Non-pigmented ciliary epithelial cell (primary cell): Measurements from ENCODE around the gene SMARCAL1.
"Not testable (repeated sequence)": the region's sequence is repeated elsewhere in the genome, so short reads cannot be mapped to it uniquely, and the experiment has no call there.

Experiments used
- DNase-seq: peaks from one replicate; pipeline ENCODE4 v3.0.0-alpha.2; 2010; ENCODE audit warnings: low read depth

The SMARCAL1 gene

GRCh38 chr2:216412022-216412999, at the start of gene SMARCAL1:
Gene SMARCAL1, plus strand, starts transcription at chr2:216412484. Its CDS starts 2,221 bp downstream, at chr2:216414705.
- peak; percentile 86 for DNase-seq

DNA sequence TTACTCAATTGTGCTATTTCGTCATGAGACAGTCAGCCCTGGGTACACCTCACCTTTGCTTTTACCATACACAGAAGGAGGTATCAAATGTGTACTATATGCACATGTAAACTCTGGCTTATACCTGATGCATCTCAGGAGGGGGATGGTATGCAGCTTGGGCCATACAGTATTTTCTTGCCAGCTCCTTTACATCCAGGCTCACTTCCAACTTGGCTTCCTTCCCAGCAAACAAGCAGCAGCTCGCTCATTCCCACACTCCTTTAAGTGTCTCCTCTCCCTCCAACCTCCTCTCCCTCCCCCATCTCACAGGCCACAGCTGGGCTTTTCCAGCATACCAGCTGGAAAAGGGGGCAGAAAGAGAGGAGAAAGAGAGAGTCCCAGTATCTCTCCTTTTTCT, 49.6 kb upstream of the SMARCAL1 start:
- no peak for DNase-seq

- no peak for DNase-seq
Observed at GRCh38 chr2:216363221-216363620, 49.1 kb upstream of the SMARCAL1 start.

DNA sequence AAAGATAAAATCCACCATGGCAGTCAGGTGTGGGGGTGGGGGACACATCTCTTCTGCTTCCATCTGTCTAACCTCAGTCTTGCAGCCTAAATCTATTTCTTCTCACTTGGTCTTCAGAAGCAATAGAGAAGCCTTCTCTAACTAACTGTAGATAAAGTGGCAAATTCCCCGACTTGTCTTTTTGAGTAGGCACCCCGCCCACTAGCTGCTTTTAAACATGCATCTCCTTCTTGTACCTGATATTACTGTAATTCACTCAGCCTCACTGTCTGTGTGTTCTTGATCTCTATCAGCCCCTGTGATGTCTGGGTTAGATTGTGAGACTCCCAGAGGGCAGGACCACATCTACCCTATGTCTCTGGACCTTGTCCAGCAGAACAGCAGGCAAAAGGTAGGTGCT, 46.8 kb upstream of the SMARCAL1 start:
- DNase-seq = no peak

GRCh38 chr2:216366777-216367471, 45.4 kb upstream of the SMARCAL1 start:
- no peak for DNase-seq

DNA sequence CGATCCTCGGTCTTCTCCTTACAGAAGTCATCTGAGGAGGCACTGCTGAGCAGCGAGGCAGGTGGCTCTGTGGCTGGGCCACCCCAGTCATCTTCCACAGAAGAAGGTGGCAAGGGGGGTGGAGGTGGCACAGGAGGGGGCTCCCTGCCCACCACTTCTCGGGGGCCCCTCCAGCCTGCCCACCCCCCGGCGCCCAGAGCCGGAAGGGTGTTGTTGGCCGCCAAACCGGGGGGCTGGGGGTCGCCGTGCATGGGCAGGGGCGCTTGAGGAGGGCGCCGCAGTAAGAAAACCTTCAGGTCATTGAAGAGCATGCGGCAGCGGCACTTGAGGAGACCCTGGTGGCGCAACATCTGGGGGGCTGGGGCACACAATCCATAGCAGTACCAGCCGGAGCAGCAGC, 42.5 kb upstream of the SMARCAL1 start:
- DNase-seq = no peak

GRCh38 chr2:216370961-216371712, 41.1 kb upstream of the SMARCAL1 start:
- no peak for DNase-seq

- DNase-seq = peak; percentile 52
Observed at GRCh38 chr2:216371721-216372702, 40.3 kb upstream of the SMARCAL1 start, which contains the start of gene MARCHF4. Gene MARCHF4, minus strand, starts transcription at chr2:216372483. Its CDS starts 2,223 bp downstream, at chr2:216370260.

GRCh38 chr2:216372761-216373291, 39.5 kb upstream of the SMARCAL1 start:
- peak; percentile 77 for DNase-seq

DNA sequence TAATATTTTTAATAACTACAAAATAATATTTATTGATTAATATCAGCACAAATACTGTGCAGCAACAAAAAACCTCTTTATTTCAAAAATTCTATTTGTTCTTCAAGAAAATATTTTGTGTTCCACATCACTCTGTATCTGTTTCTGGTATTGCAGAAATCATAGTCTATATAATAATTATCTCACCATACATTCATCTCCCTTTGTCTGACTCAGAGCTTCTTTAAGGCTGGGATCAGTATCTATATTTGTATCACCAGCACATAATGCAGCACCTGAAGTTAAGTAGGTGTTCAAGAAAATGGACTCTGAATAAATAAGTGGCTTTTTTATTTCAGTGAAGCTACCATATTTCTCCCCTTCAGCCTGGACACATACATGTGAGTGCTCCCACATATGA, 38.4 kb upstream of the SMARCAL1 start:
- no peak for DNase-seq

GRCh38 chr2:216375286-216375685, 37.0 kb upstream of the SMARCAL1 start:
- no peak for DNase-seq

- DNase-seq = no peak
Observed at GRCh38 chr2:216379977-216380376, 32.3 kb upstream of the SMARCAL1 start.

DNA sequence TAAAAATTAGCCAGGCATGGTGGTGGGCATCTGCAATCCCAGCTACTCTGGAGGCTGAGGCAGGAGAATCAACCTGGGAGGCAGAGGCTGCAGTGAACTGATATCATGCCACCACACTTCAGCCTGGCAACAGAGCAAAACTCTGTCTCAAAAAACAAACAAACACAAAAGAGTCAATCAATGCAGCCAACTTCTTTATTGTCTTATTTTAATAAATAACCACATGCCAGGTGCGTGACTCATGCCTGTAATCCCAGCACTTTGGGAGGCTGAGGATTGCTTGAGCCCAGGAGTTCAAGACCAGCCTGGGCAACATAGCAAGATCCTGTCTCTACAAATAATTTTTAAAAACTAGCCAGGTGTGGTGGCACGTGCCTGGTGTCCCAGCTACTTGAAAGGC, 27.9 kb upstream of the SMARCAL1 start:
- not testable (repeated sequence) for DNase-seq

GRCh38 chr2:216385478-216385877, 26.8 kb upstream of the SMARCAL1 start:
- no peak for DNase-seq

DNA sequence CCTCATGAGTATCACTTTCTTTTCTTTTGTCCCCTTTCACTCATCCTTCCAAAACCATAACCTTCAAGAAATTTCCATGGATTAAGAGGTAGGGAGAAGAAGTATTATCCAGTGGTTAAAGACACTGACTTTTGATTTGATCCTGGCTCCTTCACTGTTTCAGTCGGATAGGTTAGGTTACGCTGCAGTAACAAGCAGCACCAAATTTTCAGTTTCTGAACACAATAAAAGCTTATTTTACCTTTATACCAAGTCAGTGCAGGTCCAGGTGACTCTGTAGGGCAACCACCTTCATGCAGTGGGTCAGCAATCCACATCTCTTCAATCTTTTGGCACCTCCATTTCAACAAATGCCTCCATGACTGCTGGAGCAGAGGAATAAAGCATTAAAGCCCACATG, 25.0 kb upstream of the SMARCAL1 start:
- no peak for DNase-seq

DNA sequence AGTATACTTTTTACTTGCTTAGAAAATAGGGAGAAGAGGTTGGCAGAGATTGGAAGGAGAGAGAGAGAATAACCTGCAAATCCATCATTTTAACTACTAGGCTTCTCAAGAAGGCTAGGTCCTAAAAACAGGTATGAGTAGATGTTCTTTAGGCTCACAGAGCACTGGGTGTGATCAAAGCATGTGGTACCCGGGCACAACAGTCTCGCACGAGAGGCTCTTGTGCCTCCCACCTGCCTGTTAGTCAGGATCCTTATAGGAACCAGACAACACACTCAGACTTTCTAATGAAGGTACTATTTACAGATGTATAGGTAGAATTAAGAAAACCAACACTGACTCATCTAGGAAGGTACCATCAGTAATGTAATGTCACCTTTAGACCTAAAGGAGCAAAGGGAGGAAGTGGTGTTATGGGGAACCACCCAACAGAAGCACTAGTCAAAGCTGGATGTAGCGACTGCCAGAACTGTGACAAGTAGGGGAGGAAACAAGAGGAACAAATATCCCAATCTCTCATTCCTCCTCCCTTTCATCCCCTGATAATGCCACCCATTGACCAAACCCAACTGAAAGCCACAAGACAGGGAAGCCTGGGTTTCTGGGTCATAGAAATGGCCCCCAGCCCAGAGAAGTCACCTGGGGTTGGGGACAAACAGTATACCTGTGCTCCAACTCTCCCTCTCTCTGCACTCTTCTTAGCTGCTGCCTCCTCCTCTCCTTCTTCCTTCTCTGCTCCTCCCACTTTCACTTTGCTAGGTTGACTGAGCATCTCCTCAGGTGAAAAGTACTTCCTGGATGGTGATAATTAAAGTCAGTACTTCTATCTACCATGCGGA, 24.0 kb upstream of the SMARCAL1 start:
- no peak for DNase-seq

GRCh38 chr2:216389570-216389969, 22.7 kb upstream of the SMARCAL1 start:
- no peak for DNase-seq

DNA sequence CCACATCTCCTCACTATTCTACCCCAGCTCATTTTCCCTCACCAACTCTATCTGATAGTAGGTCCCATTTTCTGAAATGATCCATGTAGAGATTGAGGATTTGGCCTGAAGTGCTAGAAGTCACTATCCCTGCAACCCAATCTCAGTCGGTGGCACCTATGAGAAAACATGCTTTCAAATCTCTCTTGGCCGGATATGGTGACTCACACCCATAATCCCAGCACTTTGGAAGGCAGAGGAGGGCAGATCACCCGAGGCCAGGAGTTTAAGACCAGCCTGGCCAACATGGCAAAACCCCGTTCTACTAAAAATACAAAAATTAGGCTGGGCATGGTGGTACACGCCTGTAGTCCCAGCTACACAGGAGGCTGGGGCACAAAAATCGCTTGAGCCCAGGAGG, 20.9 kb upstream of the SMARCAL1 start:
- no peak for DNase-seq

- no peak for DNase-seq
Observed at GRCh38 chr2:216392018-216392562, 20.2 kb upstream of the SMARCAL1 start.
